ENCODE data around the gene PCNX1.
A peak's percentile ranks its signal among the peaks of the same experiment; 100 is the strongest.

GRCh38 chr14:71138448-71139293 is 231.4 kb downstream of the PCNX1 start:
- TF ChIP-seq POLR2A (IDR thresholded peaks at IDR 0.05), result no peak
- peak; percentile 87 to 95 (median 90) for TF ChIP-seq CTCF (IDR thresholded peaks at IDR 0.05)

All from tibial nerve (tissue), 3 donors.